ENCODE results near the gene ACTL6B. TPM values are rescaled to one million over a fixed set of nuclear protein-coding genes. Genes with fewer than 3 reads are reported as not detected.
A peak's percentile ranks its signal among the peaks of the same experiment; 100 is the strongest.

Gene ACTL6B
- total and polyA plus RNA-seq, 2 of the 8 experiments (the other 6 are each of a cell fraction or from before 2014, with no cell fraction given) = 2.1 to 4.5 TPM

DNA sequence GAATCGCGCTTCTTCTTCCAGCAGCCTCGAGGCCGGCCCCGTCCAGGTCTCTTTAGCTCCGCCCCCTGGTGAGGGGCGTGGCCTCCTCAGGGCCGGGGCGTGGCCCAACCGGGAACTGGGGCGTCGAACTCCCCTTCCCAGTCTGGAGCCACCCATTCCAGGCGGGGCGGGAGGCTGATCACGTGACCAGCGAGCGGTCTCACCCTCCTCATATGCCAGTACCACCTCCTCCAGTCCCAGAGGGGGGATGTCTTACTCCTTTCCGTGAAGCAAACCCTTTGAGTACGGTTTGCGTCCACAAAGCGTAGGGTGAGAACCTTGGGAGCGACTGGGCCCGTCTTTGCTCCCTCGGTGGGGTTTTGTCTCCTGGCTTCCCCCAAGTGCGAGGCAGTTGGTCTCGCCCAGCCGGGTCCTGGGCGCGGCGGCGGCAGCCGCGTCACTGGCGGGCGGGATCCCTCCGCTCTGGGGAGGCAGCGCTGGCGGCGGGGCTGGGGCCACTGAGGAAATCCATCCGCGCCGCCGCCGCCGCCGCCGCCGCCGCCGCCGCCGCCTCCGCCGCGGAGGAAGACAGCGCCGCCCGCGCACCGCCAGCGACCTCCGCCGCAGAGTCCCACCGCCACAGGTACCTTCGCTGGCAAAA lies 17.2 kb upstream of the ACTL6B start, which contains the start of gene GNB2 (continued):
- peak; percentile 36; the same call in 1 of the 2 replicates for TF ChIP-seq SIX5 (IDR thresholded peaks at IDR 0.05; ENCODE audit: low read depth, low read length)
- TF ChIP-seq MAFK (IDR thresholded peaks at IDR 0.05; ENCODE audit: low read depth, low read length) = no peak
- no peak for TF ChIP-seq POU5F1 (IDR thresholded peaks at IDR 0.05; ENCODE audit: low read depth, low read length)
- TF ChIP-seq HDAC2 (IDR thresholded peaks at IDR 0.05; ENCODE audit: borderline replicate concordance in 1 of 2, low read depth in 2 of 2, low read length in 2 of 2) = no peak
- TF ChIP-seq ZNF274 (IDR thresholded peaks at IDR 0.05; ENCODE audit: borderline replicate concordance, extremely low read depth, low read length) = no peak
- TF ChIP-seq PHF8 (conservative IDR thresholded peaks at IDR 0.05; ENCODE audit: low read depth, low read length) = peak; percentile 49; the same call in 1 of the 2 replicates
- no peak for TF ChIP-seq EZH2 (IDR thresholded peaks at IDR 0.05; ENCODE audit: low read depth, low read length, severe bottlenecking)
- no peak for TF ChIP-seq KDM4A (IDR thresholded peaks at IDR 0.05; ENCODE audit: low read depth, low read length, severe bottlenecking)
- TF ChIP-seq, protein P1, sequence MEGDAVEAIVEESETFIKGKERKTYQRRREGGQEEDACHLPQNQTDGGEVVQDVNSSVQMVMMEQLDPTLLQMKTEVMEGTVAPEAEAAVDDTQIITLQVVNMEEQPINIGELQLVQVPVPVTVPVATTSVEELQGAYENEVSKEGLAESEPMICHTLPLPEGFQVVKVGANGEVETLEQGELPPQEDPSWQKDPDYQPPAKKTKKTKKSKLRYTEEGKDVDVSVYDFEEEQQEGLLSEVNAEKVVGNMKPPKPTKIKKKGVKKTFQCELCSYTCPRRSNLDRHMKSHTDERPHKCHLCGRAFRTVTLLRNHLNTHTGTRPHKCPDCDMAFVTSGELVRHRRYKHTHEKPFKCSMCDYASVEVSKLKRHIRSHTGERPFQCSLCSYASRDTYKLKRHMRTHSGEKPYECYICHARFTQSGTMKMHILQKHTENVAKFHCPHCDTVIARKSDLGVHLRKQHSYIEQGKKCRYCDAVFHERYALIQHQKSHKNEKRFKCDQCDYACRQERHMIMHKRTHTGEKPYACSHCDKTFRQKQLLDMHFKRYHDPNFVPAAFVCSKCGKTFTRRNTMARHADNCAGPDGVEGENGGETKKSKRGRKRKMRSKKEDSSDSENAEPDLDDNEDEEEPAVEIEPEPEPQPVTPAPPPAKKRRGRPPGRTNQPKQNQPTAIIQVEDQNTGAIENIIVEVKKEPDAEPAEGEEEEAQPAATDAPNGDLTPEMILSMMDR (IDR thresholded peaks at IDR 0.05; ENCODE audit: control extremely low read depth in 1 of 3, insufficient read depth in 1 of 3, low read depth in 1 of 3, low read length in 3 of 3) = no peak
- peak; percentile 70; the same call in 1 of the 2 replicates for TF ChIP-seq SP1 (IDR thresholded peaks at IDR 0.05; ENCODE audit: low read depth, low read length)
- 0 out of 2 replicates have a peak, but pooled peaks have one; percentile 36 for TF ChIP-seq RBBP5 (IDR thresholded peaks at IDR 0.05; ENCODE audit: borderline replicate concordance, low read depth, low read length)
- peak; percentile 59 for TF ChIP-seq TBP (IDR thresholded peaks at IDR 0.05; ENCODE audit: low read depth, low read length)
- TF ChIP-seq KDM5A (IDR thresholded peaks at IDR 0.05; ENCODE audit: low read length) = 0 out of 2 replicates have a peak, but pooled peaks have one; percentile 36
- TF ChIP-seq EGR1 (IDR thresholded peaks at IDR 0.05; ENCODE audit: borderline replicate concordance, low read depth, low read length) = 0 out of 2 replicates have a peak, but pooled peaks have one; percentile 60
- TF ChIP-seq SP4 (IDR thresholded peaks at IDR 0.05; ENCODE audit: low read length) = peak; percentile 93; the same call in 1 of the 2 replicates
- no peak for TF ChIP-seq CTBP2 (IDR thresholded peaks at IDR 0.05; ENCODE audit: borderline replicate concordance, insufficient read depth, insufficient read length, low read length)
- peak; percentile 98 for TF ChIP-seq JUND (IDR thresholded peaks at IDR 0.05; ENCODE audit: low read length)

Measured in H1 (cell line).